ENCODE results near the gene VGF. TPM values are rescaled to one million over a fixed set of nuclear protein-coding genes. Genes with fewer than 3 reads are reported as not detected.
A peak's percentile ranks its signal among the peaks of the same experiment; 100 is the strongest.

Gene VGF
- total RNA-seq, 1 experiment from 2014 or later, result 0.74 TPM

- DNase-seq (ENCODE audit: low read depth), result no peak
- in situ Hi-C loops (cut with HindIII; ENCODE audit: low pct_unique_long_range_greater_than_20kb, low sequenced_read_pairs), result no loop called here
Observed at GRCh38 chr7:101189109-101189508, 23.7 kb upstream of the VGF start.

GRCh38 chr7:101186844-101187428 lies 21.6 kb upstream of the VGF start:
- in situ Hi-C loops (cut with HindIII; ENCODE audit: low pct_unique_long_range_greater_than_20kb, low sequenced_read_pairs), result no loop called here
- no peak for DNase-seq (ENCODE audit: low read depth)

- in situ Hi-C loops (cut with HindIII; ENCODE audit: low pct_unique_long_range_greater_than_20kb, low sequenced_read_pairs), result no loop called here
Observed at GRCh38 chr7:101186194-101186593, 20.8 kb upstream of the VGF start.

GRCh38 chr7:101185258-101185839 lies 20.0 kb upstream of the VGF start:
- peak; percentile 43 for DNase-seq (ENCODE audit: low read depth)
- in situ Hi-C loops (cut with HindIII; ENCODE audit: low pct_unique_long_range_greater_than_20kb, low sequenced_read_pairs), result no loop called here

More at GRCh38 chr7:101186194-101186593, 20.8 kb upstream of the VGF start:
- DNase-seq (ENCODE audit: low read depth), result no peak

GRCh38 chr7:101180130-101180755 lies 14.9 kb upstream of the VGF start, which contains the start of gene NAT16:
TSS of gene NAT16 (minus strand) at chr7:101180293. CDS start at chr7:101174807, 5,486 bp downstream.
- no peak for DNase-seq (ENCODE audit: low read depth)
- in situ Hi-C loops (cut with HindIII; ENCODE audit: low pct_unique_long_range_greater_than_20kb, low sequenced_read_pairs), result no loop called here

- in situ Hi-C loops (cut with HindIII; ENCODE audit: low pct_unique_long_range_greater_than_20kb, low sequenced_read_pairs), result no loop called here
- no peak for DNase-seq (ENCODE audit: low read depth)
Observed at GRCh38 chr7:101179713-101180112, 14.3 kb upstream of the VGF start.

- in situ Hi-C loops (cut with HindIII; ENCODE audit: low pct_unique_long_range_greater_than_20kb, low sequenced_read_pairs), result no loop called here
Observed at GRCh38 chr7:101179117-101179516, 13.7 kb upstream of the VGF start.

GRCh38 chr7:101177644-101178043 lies 12.3 kb upstream of the VGF start:
- no peak for DNase-seq (ENCODE audit: low read depth)
- in situ Hi-C loops (cut with HindIII; ENCODE audit: low pct_unique_long_range_greater_than_20kb, low sequenced_read_pairs), result no loop called here

More at GRCh38 chr7:101179117-101179516, 13.7 kb upstream of the VGF start:
- no peak for DNase-seq (ENCODE audit: low read depth)

- in situ Hi-C loops (cut with HindIII; ENCODE audit: low pct_unique_long_range_greater_than_20kb, low sequenced_read_pairs), result no loop called here
- DNase-seq (ENCODE audit: low read depth), result no peak
Observed at GRCh38 chr7:101175664-101176063, 10.3 kb upstream of the VGF start.

- no peak for DNase-seq (ENCODE audit: low read depth)
- in situ Hi-C loops (cut with HindIII; ENCODE audit: low pct_unique_long_range_greater_than_20kb, low sequenced_read_pairs), result no loop called here
Observed at GRCh38 chr7:101174322-101174854, 9.0 kb upstream of the VGF start.

GRCh38 chr7:101173752-101174244 lies 8.4 kb upstream of the VGF start:
- peak; percentile 58 for DNase-seq (ENCODE audit: low read depth)
- in situ Hi-C loops (cut with HindIII; ENCODE audit: low pct_unique_long_range_greater_than_20kb, low sequenced_read_pairs), result no loop called here

GRCh38 chr7:101172854-101173751 lies 7.7 kb upstream of the VGF start:
- peak; percentile 80 for DNase-seq (ENCODE audit: low read depth)
- in situ Hi-C loops (cut with HindIII; ENCODE audit: low pct_unique_long_range_greater_than_20kb, low sequenced_read_pairs), result no loop called here

- in situ Hi-C loops (cut with HindIII; ENCODE audit: low pct_unique_long_range_greater_than_20kb, low sequenced_read_pairs), result no loop called here
- no peak for DNase-seq (ENCODE audit: low read depth)
Observed at GRCh38 chr7:101172005-101172853, 6.9 kb upstream of the VGF start.

GRCh38 chr7:101171442-101171837 lies 6.1 kb upstream of the VGF start:
- DNase-seq (ENCODE audit: low read depth), result no peak
- in situ Hi-C loops (cut with HindIII; ENCODE audit: low pct_unique_long_range_greater_than_20kb, low sequenced_read_pairs), result no loop called here

- in situ Hi-C loops (cut with HindIII; ENCODE audit: low pct_unique_long_range_greater_than_20kb, low sequenced_read_pairs), result no loop called here
- DNase-seq (ENCODE audit: low read depth), result no peak
Observed at GRCh38 chr7:101170617-101171441, 5.5 kb upstream of the VGF start.

- peak; percentile 45 for DNase-seq (ENCODE audit: low read depth)
Observed at GRCh38 chr7:101169838-101170551, 4.6 kb upstream of the VGF start.

More at GRCh38 chr7:101169838-101170551, 4.6 kb upstream of the VGF start:
- in situ Hi-C loops (cut with HindIII; ENCODE audit: low pct_unique_long_range_greater_than_20kb, low sequenced_read_pairs), result no loop called here
